ACC112 (cell line): ENCODE measurements around the gene TTC16.

Experiments
- H2AFZ ChIP-seq: fragments of 200-600 bp; sonication (generic); one replicate; pipeline ENCODE4 v1.6.0; 2017; ENCODE audit warnings: antibody characterized with exemption, low read length; ENCODE audit not compliant: unreplicated experiment
- H3K27ac ChIP-seq: fragments of 200-600 bp; sonication (generic); 2 replicates; pipeline ENCODE4 v1.5.1; 2014; ENCODE audit warnings: low read depth, mild to moderate bottlenecking, antibody characterized with exemption, low read length, moderate library complexity
- H3K27me3 ChIP-seq: fragments of 200-600 bp; sonication (generic); 2 replicates; pipeline ENCODE4 v1.6.1; 2014; ENCODE audit warnings: mild to moderate bottlenecking, antibody characterized with exemption, low read length, moderate library complexity, mixed read lengths; ENCODE audit not compliant: insufficient read depth
- H3K36me3 ChIP-seq: fragments of 200-600 bp; sonication (generic); 2 replicates; pipeline ENCODE4 v1.6.1; 2016; ENCODE audit warnings: mild to moderate bottlenecking, antibody characterized with exemption, low read length, moderate library complexity, mixed read lengths; ENCODE audit not compliant: insufficient read depth
- H3K4me1 ChIP-seq: fragments of 200-600 bp; sonication (generic); one replicate; pipeline ENCODE4 v1.6.1; 2016; ENCODE audit warnings: low read length, mixed read lengths; ENCODE audit not compliant: insufficient read depth, unreplicated experiment, control insufficient read depth
- H3K4me3 ChIP-seq: fragments of 200-600 bp; sonication (generic); 2 replicates; pipeline ENCODE4 v1.5.1; 2014; ENCODE audit warnings: mild to moderate bottlenecking, low read depth, low read length
- H3K79me2 ChIP-seq: fragments of 200-600 bp; sonication (generic); one replicate; pipeline ENCODE4 v1.6.0; 2016; ENCODE audit warnings: low read length; ENCODE audit not compliant: control insufficient read depth, unreplicated experiment, insufficient read depth

Gene TTC16, protein sequence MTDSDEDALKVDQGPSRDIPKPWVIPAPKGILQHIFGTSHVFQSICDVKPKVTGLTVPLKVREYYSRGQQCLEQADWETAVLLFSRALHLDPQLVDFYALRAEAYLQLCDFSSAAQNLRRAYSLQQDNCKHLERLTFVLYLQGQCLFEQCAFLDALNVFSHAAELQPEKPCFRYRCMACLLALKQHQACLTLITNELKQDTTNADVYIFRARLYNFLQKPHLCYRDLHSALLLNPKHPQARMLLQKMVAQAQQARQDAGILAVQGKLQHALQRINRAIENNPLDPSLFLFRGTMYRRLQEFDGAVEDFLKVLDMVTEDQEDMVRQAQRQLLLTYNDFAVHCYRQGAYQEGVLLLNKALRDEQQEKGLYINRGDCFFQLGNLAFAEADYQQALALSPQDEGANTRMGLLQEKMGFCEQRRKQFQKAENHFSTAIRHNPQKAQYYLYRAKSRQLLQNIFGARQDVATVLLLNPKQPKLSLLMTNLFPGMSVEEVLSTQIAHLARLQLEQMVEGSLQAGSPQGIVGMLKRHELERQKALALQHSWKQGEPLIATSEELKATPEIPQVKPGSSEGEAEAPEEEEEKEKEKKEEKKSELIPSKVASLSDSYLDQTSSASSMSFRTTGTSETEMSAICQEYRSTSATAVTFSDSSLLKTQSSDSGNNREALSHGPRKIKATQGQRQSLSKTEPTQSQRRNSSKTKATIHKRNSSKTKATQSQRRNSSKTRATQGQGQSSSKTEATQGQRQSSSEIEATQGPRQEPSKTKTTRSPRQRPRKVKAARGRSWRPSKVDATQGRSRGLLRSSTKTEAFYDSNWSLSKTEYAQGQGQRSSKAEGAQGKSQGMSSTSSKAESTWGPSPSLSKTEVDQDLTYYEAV

GRCh38 chr9:127715470-127716337, at the start of gene TTC16, which contains the start of gene PTRH1:
Gene TTC16 (plus strand): TSS chr9:127716079. CDS start chr9:127716146, 67 bp downstream.
Gene PTRH1 (minus strand): TSS chr9:127715663. CDS start chr9:127715639, 24 bp downstream.
- H3K4me1 ChIP-seq = peaks cover 8% of the 10 kb centered on the region
- H3K27ac ChIP-seq = peak within 1 kb of the TSS; percentile 39; the same call in 1 of the 2 replicates
- H3K79me2 ChIP-seq = peaks cover 4% of the 10 kb centered on the region
- H3K27me3 ChIP-seq = no peaks in the 10 kb centered on the region
- H3K36me3 ChIP-seq = no peaks in the 10 kb centered on the region
- peak within 1 kb of the TSS; percentile 84 for H2AFZ ChIP-seq
- peak within 1 kb of the TSS; percentile 91 for H3K4me3 ChIP-seq

DNA sequence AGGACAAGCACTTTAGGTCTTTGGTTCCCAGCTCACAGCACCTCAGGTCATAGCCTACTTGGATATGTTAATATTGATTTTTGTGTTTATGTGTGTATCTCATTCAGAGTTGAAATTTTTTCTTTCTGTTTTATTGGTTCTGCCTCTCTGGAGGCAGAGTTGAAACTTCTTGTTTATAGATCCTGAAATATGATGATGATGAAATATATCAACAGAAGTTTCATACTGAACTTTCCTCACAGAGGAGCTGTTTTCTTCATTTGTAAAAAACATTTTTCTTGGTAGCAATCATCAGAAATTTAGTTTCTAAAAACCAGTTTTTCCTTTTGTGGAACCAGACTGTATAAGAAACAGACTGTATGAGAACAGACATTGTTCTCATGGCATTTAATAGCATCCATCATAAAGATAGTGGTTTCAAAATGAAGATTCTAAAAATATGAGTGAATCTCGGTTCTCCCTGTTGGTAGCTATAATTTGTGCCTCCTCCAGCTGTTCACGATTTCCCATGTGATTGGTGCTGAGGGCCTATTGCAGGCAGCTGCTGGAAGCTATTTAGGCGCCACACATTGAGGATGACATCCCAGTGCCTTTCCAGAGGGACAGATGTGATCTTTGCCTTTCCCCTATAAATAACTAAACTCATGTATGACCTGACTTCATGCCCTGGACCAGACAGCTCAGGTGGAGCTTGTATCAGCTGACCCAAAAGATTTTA, 48.6 kb upstream of the TTC16 start:
- no peaks in the 10 kb centered on the region for H3K4me1 ChIP-seq
- no peak overlapping the region for H3K4me3 ChIP-seq
- H3K27me3 ChIP-seq = no peaks in the 10 kb centered on the region
- no peak overlapping the region for H3K27ac ChIP-seq
- H2AFZ ChIP-seq = no peak overlapping the region
- H3K79me2 ChIP-seq = no peaks in the 10 kb centered on the region
- peaks cover 5% of the 10 kb centered on the region; the same call in 1 of the 2 replicates for H3K36me3 ChIP-seq

DNA sequence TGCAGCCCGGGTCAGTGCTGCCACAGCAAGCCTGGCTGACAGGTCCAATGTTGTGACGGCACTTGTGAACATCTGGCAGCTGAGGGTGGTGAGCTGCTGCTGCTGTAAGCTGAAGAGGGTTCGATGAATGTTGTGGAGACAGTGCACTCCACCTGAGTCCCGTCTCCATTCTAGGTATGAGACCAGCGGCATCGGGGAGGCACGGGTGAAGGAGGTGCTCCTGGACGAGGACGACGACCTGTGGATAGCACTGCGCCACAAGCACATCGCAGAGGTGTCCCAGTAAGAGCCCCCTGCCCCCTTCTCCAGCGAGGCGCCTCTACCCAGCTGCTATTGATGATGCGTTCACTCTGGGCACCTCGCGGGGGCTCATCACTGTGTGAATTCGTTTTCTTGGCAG, 48.0 kb upstream of the TTC16 start:
- Histone ChIP-seq H3K36me3 (peaks cover 3% of the 10 kb centered on the region; the same call in 1 of the 2 replicates), H3K27ac (no peak overlapping the region), H3K27me3 (no peaks in the 10 kb centered on the region), H3K79me2 (no peaks in the 10 kb centered on the region), H2AFZ (no peak overlapping the region), H3K4me3 (no peak overlapping the region), H3K4me1 (no peaks in the 10 kb centered on the region)

- Histone ChIP-seq H3K4me3 (no peak overlapping the region), H3K36me3 (peaks cover 12% of the 10 kb centered on the region), H3K4me1 (no peaks in the 10 kb centered on the region), H3K79me2 (no peaks in the 10 kb centered on the region), H3K27me3 (no peaks in the 10 kb centered on the region), H3K27ac (no peak overlapping the region), H2AFZ (no peak overlapping the region)
Measured at GRCh38 chr9:127673234-127673633, 42.6 kb upstream of the TTC16 start.

DNA sequence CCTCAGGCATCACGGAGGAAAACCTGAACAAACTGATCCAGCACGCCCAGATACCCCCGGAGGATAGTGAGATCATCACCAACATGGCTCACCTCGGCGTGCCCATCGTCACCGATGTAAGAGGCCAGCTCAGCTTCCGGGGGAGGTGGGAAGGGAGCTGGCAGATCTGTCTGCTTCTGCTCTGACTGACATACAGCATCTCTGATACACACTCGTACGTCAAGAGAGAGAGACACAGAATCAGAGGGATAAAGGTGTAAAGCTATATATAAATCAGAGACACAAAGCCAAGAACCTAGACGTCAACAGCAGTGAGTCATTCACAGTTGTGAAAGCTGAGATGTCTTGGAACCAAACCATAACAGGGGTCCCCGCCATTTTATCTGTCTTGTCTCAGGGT, 39.2 kb upstream of the TTC16 start:
- Histone ChIP-seq H3K79me2 (no peaks in the 10 kb centered on the region), H3K27ac (no peak overlapping the region), H3K27me3 (no peaks in the 10 kb centered on the region), H3K4me1 (no peaks in the 10 kb centered on the region), H3K4me3 (no peak overlapping the region), H2AFZ (no peak overlapping the region), H3K36me3 (peaks cover 13% of the 10 kb centered on the region)

- H3K4me3 ChIP-seq = no peak overlapping the region
- no peak overlapping the region for H3K27ac ChIP-seq
- peaks cover 14% of the 10 kb centered on the region; the same call in 1 of the 2 replicates for H3K36me3 ChIP-seq
- H3K79me2 ChIP-seq = no peaks in the 10 kb centered on the region
- no peak overlapping the region for H2AFZ ChIP-seq
- H3K27me3 ChIP-seq = no peaks in the 10 kb centered on the region
- H3K4me1 ChIP-seq = peaks cover 6% of the 10 kb centered on the region
Measured at GRCh38 chr9:127679506-127679905, 36.4 kb upstream of the TTC16 start.

GRCh38 chr9:127680226-127680625, 35.7 kb upstream of the TTC16 start:
- H3K4me3 ChIP-seq = no peak overlapping the region
- H3K27me3 ChIP-seq = no peaks in the 10 kb centered on the region
- no peak overlapping the region for H2AFZ ChIP-seq
- no peak overlapping the region for H3K27ac ChIP-seq
- peaks cover 14% of the 10 kb centered on the region; the same call in 1 of the 2 replicates for H3K36me3 ChIP-seq
- peaks cover 10% of the 10 kb centered on the region for H3K4me1 ChIP-seq
- no peaks in the 10 kb centered on the region for H3K79me2 ChIP-seq

DNA sequence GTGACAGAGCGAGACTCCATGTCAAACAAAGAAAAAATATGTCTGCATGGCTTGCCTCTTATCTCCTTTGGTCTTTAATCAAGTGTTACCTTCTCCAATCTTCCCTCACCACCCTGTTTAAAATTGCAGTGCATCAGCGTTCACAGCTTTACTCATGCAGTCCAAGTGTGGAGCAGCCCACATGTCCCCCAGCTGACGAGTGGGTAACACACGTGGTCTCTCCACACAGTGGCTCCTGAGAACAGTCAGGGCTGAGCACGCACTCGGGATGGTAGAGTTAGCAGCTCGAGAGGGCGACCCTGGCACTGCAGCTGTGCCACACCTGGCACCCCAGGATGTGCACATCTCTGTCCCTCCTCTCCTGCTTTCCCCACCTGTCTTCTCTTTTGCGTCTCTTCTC, 35.0 kb upstream of the TTC16 start:
- no peak overlapping the region for H3K27ac ChIP-seq
- H3K4me1 ChIP-seq = peaks cover 10% of the 10 kb centered on the region
- no peak overlapping the region for H3K4me3 ChIP-seq
- H3K27me3 ChIP-seq = no peaks in the 10 kb centered on the region
- peaks cover 14% of the 10 kb centered on the region; the same call in 1 of the 2 replicates for H3K36me3 ChIP-seq
- no peaks in the 10 kb centered on the region for H3K79me2 ChIP-seq
- no peak overlapping the region for H2AFZ ChIP-seq

GRCh38 chr9:127682351-127683136, 33.3 kb upstream of the TTC16 start:
- H3K4me1 ChIP-seq = peaks cover 10% of the 10 kb centered on the region
- H2AFZ ChIP-seq = no peak overlapping the region
- no peak overlapping the region for H3K27ac ChIP-seq
- no peaks in the 10 kb centered on the region for H3K27me3 ChIP-seq
- no peak overlapping the region for H3K4me3 ChIP-seq
- no peaks in the 10 kb centered on the region for H3K79me2 ChIP-seq
- peaks cover 12% of the 10 kb centered on the region; the same call in 1 of the 2 replicates for H3K36me3 ChIP-seq
